ENCODE measurements around the gene LSR.
"Not testable (repeated sequence)": the region's sequence is repeated elsewhere in the genome, so short reads cannot be mapped to it uniquely, and the experiment has no call there.

Gene LSR

DNA sequence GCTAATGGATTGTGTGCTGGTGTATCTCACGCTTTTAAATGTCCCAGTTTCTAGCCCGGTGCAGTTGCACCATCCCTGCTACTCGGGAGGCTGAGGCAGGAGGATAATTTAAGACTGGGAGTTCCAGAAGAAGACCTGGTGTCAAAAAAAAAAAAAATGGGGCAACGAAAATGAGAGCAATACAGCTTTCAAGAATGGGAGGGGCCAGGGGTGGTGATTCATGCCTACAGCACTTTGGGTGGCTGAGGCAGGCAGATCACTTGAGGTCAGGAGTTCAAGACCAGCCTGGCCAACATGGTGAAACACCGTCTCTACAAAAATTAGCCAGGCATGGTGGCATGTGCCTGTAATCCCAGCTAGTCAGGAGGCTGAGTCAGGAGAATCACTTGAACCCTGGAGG, 37.3 kb downstream of the LSR start:
- DNase-seq (ENCODE audit: low spot score) = not testable (repeated sequence)

DNA sequence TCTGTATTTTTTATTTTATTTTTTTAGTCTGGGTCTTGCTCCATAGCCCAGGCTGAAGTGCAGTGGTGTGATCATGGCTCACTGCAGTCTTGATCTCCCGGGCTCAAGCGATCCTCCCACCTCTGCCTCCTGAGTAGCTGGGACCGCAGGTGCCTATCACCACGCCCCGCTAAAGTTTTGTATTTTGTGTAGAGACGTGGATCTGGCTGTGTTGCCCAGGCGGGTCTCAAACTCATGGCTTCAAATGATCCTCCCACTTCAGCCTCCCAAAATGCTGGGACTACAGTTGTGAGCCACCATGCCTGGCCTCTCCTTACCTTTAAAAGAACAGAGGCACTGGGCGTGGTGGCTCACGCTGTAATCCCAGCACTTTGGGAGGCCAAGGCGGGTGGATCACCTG, 38.9 kb downstream of the LSR start:
- DNase-seq (ENCODE audit: low spot score) = no peak

DNA sequence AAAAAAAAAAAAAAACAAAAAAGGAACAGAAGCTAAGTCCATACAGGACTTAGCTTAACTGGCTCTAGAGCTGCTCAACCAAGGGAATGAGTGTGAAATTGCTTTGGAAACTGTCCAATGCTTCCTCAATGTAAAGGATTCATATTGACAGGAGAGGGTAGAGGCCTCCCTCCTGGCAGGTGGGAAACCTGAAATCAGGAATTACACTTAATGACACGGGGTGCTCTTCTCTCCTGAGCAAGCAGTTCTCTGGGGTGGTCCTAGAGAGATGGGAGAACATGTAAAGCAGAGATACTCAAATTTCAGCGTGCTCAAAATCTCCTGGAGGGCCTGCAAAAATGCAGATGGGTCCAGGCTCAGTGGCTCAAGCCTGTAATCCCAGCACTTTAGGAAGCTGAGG, 39.5 kb downstream of the LSR start:
- DNase-seq (ENCODE audit: low spot score) = no peak

DNA sequence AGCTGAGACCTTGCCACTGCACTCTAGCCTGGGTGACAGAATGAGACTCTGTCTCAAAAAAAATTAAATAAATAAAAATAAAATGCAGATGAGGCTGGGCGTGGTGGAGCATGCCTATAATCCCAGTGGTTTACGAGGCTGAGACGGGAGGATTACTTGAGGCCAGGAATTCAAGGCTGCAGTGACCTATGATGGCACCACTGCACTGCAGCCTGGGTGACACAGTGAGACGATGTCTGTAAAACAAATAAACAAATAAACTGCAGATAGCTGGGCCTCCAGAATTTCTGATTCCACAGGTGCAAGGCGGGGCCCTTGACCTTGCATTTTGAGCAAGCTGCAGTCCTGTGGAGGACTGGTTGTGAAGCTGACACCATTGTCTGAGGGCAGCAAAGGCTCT, 40.1 kb downstream of the LSR start:
- no peak for DNase-seq (ENCODE audit: low spot score)

DNA sequence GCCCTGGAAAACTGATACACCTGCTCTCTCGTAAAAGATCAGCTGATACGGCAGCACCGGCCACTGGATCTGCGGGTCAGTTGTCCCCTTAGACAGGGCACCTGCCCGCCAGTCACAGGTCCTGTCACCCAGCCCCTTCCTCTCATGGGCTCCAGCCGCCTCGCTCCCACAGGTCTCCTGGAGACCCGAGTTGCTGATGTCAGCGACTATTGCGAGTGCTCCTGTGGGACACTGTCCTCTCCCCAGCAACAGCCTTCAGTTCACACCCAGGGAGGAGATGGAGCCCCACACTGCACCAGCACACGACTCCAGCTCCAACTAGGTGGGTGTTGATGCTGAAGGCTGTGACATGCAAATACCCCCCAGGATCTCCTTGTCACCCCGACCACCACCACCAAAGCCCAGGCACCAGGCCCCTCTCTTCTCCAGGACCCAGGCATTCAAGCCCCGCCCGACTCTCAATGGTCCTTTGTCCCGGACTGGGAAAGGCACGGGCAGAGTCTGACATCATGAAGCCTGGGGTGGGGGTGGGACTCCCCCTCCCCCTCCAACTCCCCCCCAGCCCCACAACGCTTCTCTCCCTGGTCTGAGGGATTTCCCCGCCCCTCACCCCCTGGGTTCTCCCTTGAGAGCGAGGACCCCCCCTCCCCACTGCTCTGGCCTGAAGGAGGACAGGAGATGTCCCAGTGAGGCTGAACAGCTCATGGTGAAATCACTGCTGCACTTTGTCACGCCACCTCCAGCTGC, 41.8 kb downstream of the LSR start:
- DNase-seq (ENCODE audit: low spot score) = no peak

DNA sequence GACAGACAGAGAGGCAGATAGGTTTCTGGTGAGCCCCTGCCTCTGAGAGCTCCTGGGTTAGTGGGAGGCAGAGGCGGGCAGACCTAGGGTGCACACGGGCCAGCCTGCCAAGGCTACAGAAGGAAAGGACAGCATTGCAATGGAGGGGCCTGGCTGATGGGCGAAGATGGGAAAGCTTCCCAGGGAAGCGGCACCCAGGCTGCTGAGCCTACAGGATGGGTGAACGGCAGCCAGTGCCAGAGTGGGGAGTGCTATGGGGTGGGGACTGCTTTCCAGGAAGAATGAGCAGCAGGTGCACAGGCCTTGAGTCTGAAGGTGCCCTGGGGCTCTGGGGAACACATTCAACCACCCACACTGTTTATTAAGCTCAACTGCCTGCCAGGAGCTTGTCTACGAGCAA, 42.5 kb downstream of the LSR start:
- no peak for DNase-seq (ENCODE audit: low spot score)

DNA sequence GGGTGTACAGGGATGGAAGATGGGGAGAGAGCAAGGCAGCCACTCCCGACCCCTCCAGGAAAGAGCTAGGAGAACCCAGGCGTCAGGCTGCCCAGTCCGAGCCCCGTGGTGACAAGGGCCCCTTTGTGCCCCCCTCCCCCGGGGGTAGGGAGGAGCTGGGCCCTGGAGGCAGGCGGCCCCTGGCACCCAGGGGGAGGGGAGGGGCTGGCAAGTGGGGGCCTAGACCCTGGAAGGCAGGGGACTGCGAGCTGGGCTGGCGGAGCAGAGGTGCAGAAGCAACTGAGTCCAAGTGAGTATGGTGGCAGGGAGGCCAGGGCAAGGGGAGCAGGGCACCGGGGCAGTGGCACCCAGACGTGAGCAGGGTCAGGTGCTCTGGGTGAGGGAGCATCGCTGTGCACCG, 43.1 kb downstream of the LSR start, which contains the start of gene MAG:
Gene MAG (plus strand): TSS at position 246 of the 400 bp plus-strand sequence. CDS start 3,248 bp downstream, outside the sequence.
- no peak for DNase-seq (ENCODE audit: low spot score)

DNA sequence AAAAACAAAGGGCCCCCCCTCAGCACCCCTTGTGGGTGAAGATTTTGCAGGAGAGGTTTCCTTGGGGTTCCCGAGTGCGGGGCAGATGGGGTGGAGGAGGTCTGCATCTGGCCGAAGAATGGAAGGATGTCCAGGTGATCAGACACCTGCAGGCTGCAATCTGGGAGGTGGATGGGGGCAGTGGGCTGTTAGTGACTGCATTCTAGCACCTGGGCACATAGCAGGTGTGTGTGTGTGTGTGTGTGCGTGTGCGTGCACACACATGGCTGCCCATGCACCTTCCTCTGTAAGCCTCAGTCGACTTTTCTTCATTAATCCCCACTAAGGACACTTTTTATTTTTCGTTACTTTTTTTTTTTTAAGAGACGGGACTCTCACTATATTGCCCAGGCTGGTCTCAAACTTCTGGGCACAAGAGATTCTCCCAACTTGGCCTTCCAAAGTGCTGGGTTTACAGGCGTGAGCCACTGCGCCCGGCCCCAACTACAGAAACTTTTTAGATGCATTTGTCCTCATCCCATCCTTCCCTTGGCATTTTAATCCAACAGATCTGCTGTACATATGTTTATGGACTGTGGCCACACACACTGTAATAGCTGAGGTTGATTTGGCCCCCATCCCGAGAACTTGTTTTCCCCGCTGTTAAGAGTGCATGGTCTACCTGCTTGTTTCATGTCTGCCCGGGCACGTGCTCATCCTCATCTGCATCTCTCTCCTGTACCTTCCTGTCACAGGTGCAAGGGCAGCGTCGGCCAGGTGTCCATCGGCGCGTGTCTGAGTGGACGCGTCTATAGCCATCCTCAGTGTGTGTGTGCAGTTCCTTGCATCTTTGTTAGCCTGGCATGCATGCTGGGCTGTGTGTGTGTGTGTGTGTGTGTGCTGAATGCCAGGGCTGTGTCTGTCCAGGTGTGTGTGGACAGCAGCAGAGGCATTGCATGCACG, 43.9 kb downstream of the LSR start:
- DNase-seq (ENCODE audit: low spot score) = no peak

DNA sequence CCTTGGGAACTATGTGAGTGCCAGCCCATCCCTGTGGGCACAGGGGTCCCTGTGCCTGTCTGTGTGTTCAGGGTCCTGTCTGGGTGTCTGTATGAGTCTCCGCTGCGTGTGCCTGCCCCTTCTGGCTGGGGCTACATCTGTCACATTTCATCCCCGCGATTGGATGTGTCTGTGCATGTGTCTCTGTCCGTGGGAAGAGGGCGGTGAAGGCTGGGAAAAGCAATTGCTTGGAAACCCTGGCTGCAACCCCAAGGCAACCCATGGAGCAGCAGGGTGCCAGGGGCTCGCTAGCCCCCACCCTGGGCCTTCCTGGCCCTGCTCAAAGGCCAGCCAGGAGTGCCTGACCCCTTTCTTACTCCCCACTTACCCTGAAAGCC, 44.5 kb downstream of the LSR start:
- DNase-seq (ENCODE audit: low spot score) = no peak

DNA sequence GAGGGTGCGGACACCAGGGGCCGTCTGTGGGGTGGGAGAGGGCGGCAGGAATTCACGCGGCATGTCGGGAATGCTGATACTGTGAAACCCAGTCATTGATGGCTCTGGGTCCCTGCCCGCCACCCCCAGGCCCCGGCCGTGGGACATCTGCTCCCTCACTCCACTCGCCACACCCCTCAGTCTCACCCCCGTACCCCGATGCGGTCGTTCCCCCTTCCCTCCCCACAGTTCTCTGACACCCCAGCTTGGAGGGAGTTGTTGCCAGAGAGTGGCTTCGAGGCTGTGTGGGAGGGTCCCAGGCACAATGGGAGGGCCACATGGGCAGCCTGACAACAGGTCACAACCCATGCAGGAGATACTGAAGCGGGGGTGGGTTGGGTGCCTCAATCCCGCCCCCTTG, 45.0 kb downstream of the LSR start:
- DNase-seq (ENCODE audit: low spot score) = no peak

DNA sequence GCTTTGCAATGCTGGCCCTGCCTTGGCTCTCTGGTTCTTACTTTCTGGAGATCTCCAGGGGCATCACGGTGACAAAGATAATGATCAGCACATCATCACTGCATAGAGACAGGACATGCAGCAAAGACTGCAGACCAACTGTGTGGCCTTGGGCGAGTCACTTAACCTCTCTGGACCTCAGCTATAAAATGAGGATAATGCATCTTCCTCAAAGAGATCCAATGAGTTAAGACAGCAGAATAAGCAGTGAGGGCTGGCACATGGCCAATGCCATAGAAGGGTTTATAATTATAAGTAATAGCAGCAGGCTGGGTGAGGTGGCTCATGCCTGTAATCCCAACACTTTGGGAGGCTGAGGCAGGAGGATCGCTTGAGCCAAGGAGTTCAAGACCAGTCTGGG, 45.5 kb downstream of the LSR start:
- DNase-seq (ENCODE audit: low spot score) = no peak

DNA sequence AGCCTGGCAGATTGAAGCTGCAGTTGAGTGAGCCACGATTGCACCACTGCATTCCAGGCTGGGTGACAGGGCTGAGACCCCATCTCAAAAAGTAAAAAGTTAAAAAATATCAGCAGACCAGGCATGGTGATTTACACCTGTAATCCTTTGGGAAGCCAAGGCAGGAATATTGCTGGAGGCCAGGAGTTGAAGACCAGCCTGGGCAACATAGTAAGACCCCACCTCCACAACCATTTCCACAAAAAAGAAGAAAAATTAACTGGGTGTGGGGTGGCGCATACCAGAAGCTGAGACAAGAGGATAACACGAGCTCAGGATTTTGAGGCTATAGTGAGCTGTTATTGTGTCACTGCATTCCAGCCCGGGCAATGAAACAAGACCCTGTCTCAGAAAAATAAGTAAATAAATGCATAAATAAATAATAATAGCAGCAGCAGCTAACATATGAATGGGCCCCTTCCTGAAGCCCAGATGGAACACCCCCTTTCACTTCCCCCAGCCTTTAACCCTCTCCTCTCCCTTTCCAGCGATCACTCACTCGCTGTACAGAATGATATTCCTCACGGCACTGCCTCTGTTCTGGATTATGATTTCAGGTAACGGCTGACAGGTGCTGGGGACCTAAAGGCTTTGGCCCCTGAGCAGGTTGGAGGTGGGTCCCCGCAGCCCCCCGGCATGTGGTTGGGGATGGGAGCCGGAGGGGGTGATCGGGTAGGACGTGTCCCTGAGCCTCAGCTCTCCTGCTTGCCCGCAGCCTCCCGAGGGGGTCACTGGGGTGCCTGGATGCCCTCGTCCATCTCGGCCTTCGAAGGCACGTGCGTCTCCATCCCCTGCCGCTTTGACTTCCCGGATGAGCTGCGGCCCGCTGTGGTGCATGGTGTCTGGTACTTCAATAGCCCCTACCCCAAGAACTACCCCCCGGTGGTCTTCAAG, 46.3 kb downstream of the LSR start:
- DNase-seq (ENCODE audit: low spot score) = no peak

DNA sequence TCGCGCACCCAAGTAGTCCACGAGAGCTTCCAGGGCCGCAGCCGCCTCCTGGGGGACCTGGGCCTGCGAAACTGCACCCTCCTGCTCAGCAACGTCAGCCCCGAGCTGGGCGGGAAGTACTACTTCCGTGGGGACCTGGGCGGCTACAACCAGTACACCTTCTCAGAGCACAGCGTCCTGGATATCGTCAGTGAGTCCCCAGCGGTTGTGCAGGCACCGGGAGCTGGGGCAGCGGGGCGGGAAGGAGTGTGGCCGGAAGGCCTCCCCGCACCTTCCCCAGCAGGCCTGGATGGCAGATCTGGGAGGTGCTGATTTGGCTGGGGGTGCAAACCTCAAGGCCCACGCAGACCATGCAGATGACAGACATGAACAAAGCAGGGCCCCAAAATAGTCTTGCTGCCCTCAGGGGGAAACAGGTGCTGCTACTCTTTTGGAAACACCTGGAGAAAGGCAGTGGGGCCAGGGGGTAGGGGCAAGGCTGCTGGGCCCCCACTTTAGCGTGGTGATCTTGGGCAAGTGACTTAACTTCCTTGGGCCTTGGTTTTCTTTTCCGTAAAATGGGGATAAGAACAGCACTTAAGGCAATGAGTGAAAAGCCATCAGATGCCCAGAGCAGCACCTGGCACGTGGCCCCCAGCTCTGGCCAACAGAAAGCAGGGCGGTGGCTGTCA, 47.1 kb downstream of the LSR start:
- no peak for DNase-seq (ENCODE audit: low spot score)

DNA sequence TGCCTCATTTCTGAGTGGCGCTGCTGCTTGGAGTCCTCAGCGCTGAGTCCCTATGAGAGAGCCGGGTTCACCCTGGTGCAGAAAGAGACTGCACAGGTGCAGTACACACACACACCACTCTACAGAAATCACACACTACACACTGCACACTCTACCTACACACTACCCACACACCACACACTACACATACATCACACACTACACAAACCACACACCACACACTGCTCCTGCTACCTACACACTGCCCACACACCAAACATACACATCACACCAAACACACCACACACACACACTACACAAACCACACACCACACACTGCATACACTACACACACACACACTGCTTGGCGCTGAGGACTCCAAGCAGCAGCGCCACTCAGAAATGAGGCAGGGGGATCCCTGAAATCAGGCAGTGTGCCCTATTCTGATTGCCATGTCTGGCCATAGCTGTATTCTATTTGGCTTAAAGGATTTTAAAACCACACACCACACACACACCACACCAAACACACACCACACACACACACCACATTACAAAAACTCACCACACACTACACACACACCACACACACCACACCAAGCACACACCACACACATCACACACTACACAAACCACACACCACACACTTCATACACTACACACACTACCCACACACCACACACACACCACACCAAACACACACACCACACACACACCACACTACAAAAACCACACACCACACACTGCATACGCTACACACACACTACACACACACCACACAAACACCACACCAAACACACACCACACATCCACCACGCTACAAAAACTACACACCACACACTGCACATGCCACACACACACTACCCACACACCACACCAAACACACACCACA, 48.1 kb downstream of the LSR start:
- no peak for DNase-seq (ENCODE audit: low spot score)

DNA sequence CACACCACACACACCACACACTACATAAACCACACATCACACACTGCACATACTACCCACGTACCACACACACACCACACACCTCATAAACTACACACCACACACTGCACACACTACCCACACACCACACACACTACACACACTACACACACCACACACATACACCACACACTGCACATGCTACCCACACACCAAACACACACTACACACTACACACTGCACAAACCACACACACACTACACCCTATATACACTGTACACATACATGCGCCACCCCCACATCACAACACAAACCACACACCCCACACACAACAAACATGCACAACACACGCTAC, 48.7 kb downstream of the LSR start:
- DNase-seq (ENCODE audit: low spot score) = no peak

DNA sequence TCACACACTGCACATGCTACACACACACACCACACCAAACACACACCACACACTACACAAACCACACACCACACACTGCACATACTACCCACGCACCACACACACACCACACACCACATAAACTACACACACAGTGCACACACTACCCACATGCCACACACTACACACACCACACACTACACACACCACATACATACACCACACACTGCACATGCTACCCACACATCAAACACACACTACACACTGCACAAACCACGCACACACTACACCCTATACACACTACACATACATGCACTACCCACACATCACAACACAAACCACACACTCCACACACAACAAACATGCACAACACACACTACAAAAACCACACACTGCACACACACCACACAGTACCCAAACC, 49.1 kb downstream of the LSR start:
- no peak for DNase-seq (ENCODE audit: low spot score)

DNA sequence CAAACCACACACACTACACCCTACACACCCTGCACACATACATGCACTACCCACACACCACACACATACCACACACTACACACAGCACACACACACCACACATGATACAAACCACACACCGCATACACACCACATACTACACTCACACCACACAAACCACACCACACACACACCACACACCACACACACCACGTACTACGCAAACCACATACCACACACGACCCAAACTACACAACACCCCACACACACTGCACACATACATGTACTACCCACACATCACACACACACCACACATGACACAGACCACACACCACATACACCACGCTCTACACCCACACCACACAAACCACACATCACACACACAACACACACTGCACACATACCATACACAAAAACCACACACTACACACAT, 49.8 kb downstream of the LSR start:
- no peak for DNase-seq (ENCODE audit: low spot score)

DNA sequence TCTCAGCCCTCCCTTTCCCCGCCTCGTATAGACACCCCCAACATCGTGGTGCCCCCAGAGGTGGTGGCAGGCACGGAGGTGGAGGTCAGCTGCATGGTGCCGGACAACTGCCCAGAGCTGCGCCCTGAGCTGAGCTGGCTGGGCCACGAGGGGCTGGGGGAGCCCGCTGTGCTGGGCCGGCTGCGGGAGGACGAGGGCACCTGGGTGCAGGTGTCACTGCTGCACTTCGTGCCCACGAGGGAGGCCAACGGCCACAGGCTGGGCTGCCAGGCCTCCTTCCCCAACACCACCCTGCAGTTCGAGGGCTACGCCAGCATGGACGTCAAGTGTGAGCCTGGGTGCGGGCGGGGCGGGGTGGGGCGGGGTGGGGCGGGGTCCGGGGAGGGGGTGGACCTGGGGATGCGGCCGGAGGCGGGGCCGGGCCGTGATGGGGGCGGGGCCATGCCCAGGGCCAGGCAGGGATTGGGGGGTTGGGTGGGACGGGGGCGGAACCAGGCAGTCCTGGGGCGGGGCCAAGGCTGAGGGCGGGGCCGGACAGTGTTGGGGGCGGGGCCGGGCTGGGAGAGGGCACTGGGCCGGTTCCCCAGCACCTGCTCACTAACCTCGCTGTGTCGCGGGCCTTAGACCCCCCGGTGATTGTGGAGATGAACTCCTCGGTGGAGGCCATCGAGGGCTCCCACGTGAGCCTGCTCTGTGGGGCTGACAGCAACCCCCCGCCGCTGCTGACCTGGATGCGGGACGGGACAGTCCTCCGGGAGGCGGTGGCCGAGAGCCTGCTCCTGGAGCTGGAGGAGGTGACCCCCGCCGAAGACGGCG, 50.9 kb downstream of the LSR start:
- DNase-seq (ENCODE audit: low spot score) = no peak

DNA sequence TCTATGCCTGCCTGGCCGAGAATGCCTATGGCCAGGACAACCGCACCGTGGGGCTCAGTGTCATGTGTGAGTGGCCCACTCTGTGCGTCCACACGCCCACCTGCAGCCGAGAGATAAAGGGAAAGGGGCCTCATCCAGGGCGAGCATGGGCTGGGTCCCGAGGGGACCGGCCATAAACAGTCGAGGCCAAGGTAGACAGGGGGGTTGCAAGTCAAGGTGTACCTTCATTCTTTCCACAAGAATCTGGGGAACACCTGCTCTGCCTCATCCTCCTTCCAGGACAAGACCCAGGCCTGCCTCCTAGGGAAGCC, 51.5 kb downstream of the LSR start:
- DNase-seq (ENCODE audit: low spot score) = no peak

DNA sequence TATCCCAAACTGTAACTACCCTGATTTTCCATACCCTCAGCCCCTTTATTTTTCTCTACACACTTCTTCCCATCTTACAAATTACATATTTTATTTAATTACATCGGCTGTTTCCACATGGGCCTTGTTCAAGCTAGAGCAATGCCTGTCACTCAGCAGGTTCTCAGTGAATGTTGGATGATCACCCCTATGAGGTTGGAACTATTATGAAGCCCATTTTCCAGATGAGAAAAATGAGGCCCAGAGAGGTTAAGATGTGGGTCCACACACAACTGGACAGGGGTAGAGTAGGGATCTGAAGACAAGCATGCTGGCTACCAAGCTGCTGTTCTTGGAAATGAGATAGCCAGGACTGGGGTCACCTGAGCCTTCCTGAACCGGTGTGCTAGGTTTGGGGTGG, 53.2 kb downstream of the LSR start:
- DNase-seq (ENCODE audit: low spot score) = no peak

Data from AG20443 (cell line).